ENCODE results near the gene SLC38A9.
"Not testable (repeated sequence)": the region's sequence is repeated elsewhere in the genome, so short reads cannot be mapped to it uniquely, and the experiment has no call there.

SLC38A9 gene

GRCh38 chr5:55732585-55732984 is 20.5 kb upstream of the SLC38A9 start:
- Histone ChIP-seq H3K27me3 (ENCODE audit: insufficient read depth, low read length) (no peaks in the 10 kb centered on the region), H2AFZ (ENCODE audit: low read length, unreplicated experiment) (no peak overlapping the region), H3K4me3 (ENCODE audit: low read depth, low read length) (no peak overlapping the region), H3K36me3 (ENCODE audit: insufficient read depth, low read length) (no peaks in the 10 kb centered on the region), H3K79me2 (ENCODE audit: control insufficient read depth, insufficient read depth, low read length, unreplicated experiment) (no peaks in the 10 kb centered on the region), H3K4me1 (ENCODE audit: control insufficient read depth, insufficient read depth, low read length, unreplicated experiment) (no peaks in the 10 kb centered on the region), H3K27ac (ENCODE audit: low read depth, low read length) (no peak overlapping the region)

DNA sequence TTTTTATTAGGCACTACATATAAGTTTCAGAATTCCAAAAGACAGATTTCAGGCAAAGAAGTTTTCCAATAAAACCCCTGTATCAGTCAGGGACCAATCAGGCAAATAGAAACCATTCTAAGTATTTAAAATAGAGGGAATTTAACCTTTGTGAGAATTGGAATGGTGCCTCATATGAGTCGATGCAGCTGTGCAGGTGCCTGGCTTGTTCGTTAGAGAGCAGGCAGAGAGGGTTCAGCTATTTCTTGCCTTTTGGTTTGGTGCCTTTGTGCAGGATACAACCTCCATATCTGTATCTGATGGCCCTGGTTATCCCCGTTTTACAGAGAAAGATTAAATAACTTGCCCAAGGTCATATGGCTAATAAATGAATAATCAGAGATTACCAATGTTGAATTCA is 19.7 kb upstream of the SLC38A9 start:
- no peak overlapping the region for H2AFZ ChIP-seq (ENCODE audit: low read length, unreplicated experiment)
- no peaks in the 10 kb centered on the region for H3K36me3 ChIP-seq (ENCODE audit: insufficient read depth, low read length)
- H3K79me2 ChIP-seq (ENCODE audit: control insufficient read depth, insufficient read depth, low read length, unreplicated experiment), result no peaks in the 10 kb centered on the region

GRCh38 chr5:55724281-55724680 is 12.2 kb upstream of the SLC38A9 start:
- Histone ChIP-seq H2AFZ (ENCODE audit: low read length, unreplicated experiment) (no peak overlapping the region), H3K4me1 (ENCODE audit: control insufficient read depth, insufficient read depth, low read length, unreplicated experiment) (no peaks in the 10 kb centered on the region), H3K79me2 (ENCODE audit: control insufficient read depth, insufficient read depth, low read length, unreplicated experiment) (no peaks in the 10 kb centered on the region), H3K27ac (ENCODE audit: low read depth, low read length) (no peak overlapping the region), H3K36me3 (ENCODE audit: insufficient read depth, low read length) (no peaks in the 10 kb centered on the region), H3K4me3 (ENCODE audit: low read depth, low read length) (no peak overlapping the region), H3K27me3 (ENCODE audit: insufficient read depth, low read length) (no peaks in the 10 kb centered on the region)

More for the DNA sequence above, 19.7 kb upstream of the SLC38A9 start:
- no peak overlapping the region for H3K27ac ChIP-seq (ENCODE audit: low read depth, low read length)
- no peaks in the 10 kb centered on the region for H3K4me1 ChIP-seq (ENCODE audit: control insufficient read depth, insufficient read depth, low read length, unreplicated experiment)
- no peak overlapping the region for H3K4me3 ChIP-seq (ENCODE audit: low read depth, low read length)
- H3K27me3 ChIP-seq (ENCODE audit: insufficient read depth, low read length), result no peaks in the 10 kb centered on the region

GRCh38 chr5:55720188-55720703 is 8.1 kb upstream of the SLC38A9 start:
- H3K4me3 ChIP-seq (ENCODE audit: low read depth, low read length), result no peak overlapping the region
- no peaks in the 10 kb centered on the region for H3K79me2 ChIP-seq (ENCODE audit: control insufficient read depth, insufficient read depth, low read length, unreplicated experiment)
- no peak overlapping the region for H2AFZ ChIP-seq (ENCODE audit: low read length, unreplicated experiment)
- H3K27ac ChIP-seq (ENCODE audit: low read depth, low read length), result no peak overlapping the region
- H3K36me3 ChIP-seq (ENCODE audit: insufficient read depth, low read length), result no peaks in the 10 kb centered on the region
- H3K4me1 ChIP-seq (ENCODE audit: control insufficient read depth, insufficient read depth, low read length, unreplicated experiment), result no peaks in the 10 kb centered on the region
- no peaks in the 10 kb centered on the region for H3K27me3 ChIP-seq (ENCODE audit: insufficient read depth, low read length)

GRCh38 chr5:55719026-55719425 is 6.9 kb upstream of the SLC38A9 start:
- not testable (repeated sequence) for H3K27me3 ChIP-seq (ENCODE audit: insufficient read depth, low read length); H3K27ac ChIP-seq (ENCODE audit: low read depth, low read length); H3K36me3 ChIP-seq (ENCODE audit: insufficient read depth, low read length); H3K4me1 ChIP-seq (ENCODE audit: control insufficient read depth, insufficient read depth, low read length, unreplicated experiment); H2AFZ ChIP-seq (ENCODE audit: low read length, unreplicated experiment); H3K79me2 ChIP-seq (ENCODE audit: control insufficient read depth, insufficient read depth, low read length, unreplicated experiment); H3K4me3 ChIP-seq (ENCODE audit: low read depth, low read length)

- no peak overlapping the region for H3K27ac ChIP-seq (ENCODE audit: low read depth, low read length)
- H3K4me3 ChIP-seq (ENCODE audit: low read depth, low read length), result no peak overlapping the region
- H3K27me3 ChIP-seq (ENCODE audit: insufficient read depth, low read length), result no peaks in the 10 kb centered on the region
- no peaks in the 10 kb centered on the region for H3K4me1 ChIP-seq (ENCODE audit: control insufficient read depth, insufficient read depth, low read length, unreplicated experiment)
- no peaks in the 10 kb centered on the region for H3K36me3 ChIP-seq (ENCODE audit: insufficient read depth, low read length)
- H2AFZ ChIP-seq (ENCODE audit: low read length, unreplicated experiment), result no peak overlapping the region
- peaks cover 7% of the 10 kb centered on the region for H3K79me2 ChIP-seq (ENCODE audit: control insufficient read depth, insufficient read depth, low read length, unreplicated experiment)
These were observed 3.5 kb upstream of the SLC38A9 start for GRCh38 chr5:55715519-55716078.

DNA sequence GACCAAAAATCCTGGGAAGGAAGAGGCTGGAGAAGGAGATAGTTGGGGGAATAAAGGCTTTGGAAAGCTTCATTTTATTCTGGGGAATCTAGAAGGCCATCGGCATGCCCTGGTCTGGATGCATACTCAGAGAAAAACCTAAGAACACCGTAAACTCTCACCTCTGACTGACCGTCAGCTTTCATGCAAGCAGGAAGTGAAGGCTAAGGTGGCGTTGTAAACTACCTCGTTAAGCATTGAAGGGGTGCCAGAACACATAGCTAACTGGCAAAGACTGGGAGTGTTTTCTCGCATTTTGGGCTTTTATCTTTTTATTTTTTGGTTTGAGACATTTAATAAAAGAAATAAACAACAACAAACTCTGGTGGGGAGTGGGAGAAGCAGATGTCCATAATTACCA is 2.6 kb upstream of the SLC38A9 start:
- no peak overlapping the region for H2AFZ ChIP-seq (ENCODE audit: low read length, unreplicated experiment)

DNA sequence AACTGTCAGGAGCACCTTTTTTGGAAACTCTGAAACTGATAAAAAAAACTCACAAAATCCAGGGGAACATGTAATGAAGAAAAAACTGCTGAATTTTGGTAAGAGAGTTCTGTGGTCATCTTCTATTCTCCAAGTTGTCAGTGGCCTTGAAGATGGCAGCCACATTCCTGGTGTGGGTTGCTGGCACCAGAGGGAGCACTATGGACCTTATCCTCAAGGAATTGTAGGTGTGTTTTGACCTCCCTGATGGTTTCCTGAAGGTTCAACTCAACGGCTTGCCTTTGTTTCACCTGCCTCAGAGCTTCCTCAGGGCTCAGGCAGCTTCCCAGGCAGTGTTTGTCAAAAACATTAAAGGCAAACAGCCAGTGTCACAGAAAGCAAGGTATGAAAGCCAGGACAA is 2.2 kb upstream of the SLC38A9 start:
- Histone ChIP-seq H3K27ac (ENCODE audit: low read depth, low read length) (no peak overlapping the region), H3K4me1 (ENCODE audit: control insufficient read depth, insufficient read depth, low read length, unreplicated experiment) (no peaks in the 10 kb centered on the region), H3K27me3 (ENCODE audit: insufficient read depth, low read length) (no peaks in the 10 kb centered on the region), H3K79me2 (ENCODE audit: control insufficient read depth, insufficient read depth, low read length, unreplicated experiment) (peaks cover 7% of the 10 kb centered on the region), H3K36me3 (ENCODE audit: insufficient read depth, low read length) (no peaks in the 10 kb centered on the region), H3K4me3 (ENCODE audit: low read depth, low read length) (no peak overlapping the region), H2AFZ (ENCODE audit: low read length, unreplicated experiment) (no peak overlapping the region)

More for the DNA sequence above, 2.6 kb upstream of the SLC38A9 start:
- Histone ChIP-seq H3K27me3 (ENCODE audit: insufficient read depth, low read length) (no peaks in the 10 kb centered on the region), H3K27ac (ENCODE audit: low read depth, low read length) (no peak overlapping the region), H3K79me2 (ENCODE audit: control insufficient read depth, insufficient read depth, low read length, unreplicated experiment) (peaks cover 7% of the 10 kb centered on the region), H3K4me1 (ENCODE audit: control insufficient read depth, insufficient read depth, low read length, unreplicated experiment) (no peaks in the 10 kb centered on the region), H3K4me3 (ENCODE audit: low read depth, low read length) (no peak overlapping the region), H3K36me3 (ENCODE audit: insufficient read depth, low read length) (no peaks in the 10 kb centered on the region)

DNA sequence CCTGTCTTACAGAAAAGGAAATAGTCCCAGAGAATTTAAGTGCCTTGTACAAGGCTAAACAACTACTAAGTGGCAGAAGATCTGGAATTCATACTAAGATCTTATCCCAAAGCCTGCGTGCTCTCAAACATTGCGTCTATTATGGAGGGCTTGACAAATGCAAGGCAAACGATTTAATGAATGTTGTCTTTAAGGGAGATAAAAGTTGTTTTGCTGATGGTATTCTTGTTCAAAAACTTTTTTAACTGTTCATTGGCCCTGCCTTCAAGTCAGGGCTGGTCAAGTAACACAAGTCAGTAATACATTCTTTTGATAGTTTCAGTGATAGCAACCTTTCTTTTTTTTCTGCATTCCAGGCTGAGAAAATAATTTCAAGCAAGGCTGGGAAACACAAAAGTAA is 1.7 kb upstream of the SLC38A9 start:
- no peaks in the 10 kb centered on the region for H3K27me3 ChIP-seq (ENCODE audit: insufficient read depth, low read length)
- no peaks in the 10 kb centered on the region for H3K36me3 ChIP-seq (ENCODE audit: insufficient read depth, low read length)
- H3K79me2 ChIP-seq (ENCODE audit: control insufficient read depth, insufficient read depth, low read length, unreplicated experiment), result peaks cover 7% of the 10 kb centered on the region
- H3K4me1 ChIP-seq (ENCODE audit: control insufficient read depth, insufficient read depth, low read length, unreplicated experiment), result peaks cover 4% of the 10 kb centered on the region
- H3K27ac ChIP-seq (ENCODE audit: low read depth, low read length), result no peak overlapping the region
- no peak overlapping the region for H2AFZ ChIP-seq (ENCODE audit: low read length, unreplicated experiment)
- H3K4me3 ChIP-seq (ENCODE audit: low read depth, low read length), result no peak overlapping the region

GRCh38 chr5:55711507-55712022 is 559 bp downstream of the SLC38A9 start:
- Histone ChIP-seq H3K4me3 (ENCODE audit: low read depth, low read length) (peak overlapping the region; percentile 98), H2AFZ (ENCODE audit: low read length, unreplicated experiment) (peak overlapping the region; percentile 94), H3K79me2 (ENCODE audit: control insufficient read depth, insufficient read depth, low read length, unreplicated experiment) (peaks cover 7% of the 10 kb centered on the region), H3K27ac (ENCODE audit: low read depth, low read length) (no peak overlapping the region), H3K4me1 (ENCODE audit: control insufficient read depth, insufficient read depth, low read length, unreplicated experiment) (peaks cover 5% of the 10 kb centered on the region), H3K36me3 (ENCODE audit: insufficient read depth, low read length) (peaks cover 4% of the 10 kb centered on the region; the same call in 1 of the 2 replicates), H3K27me3 (ENCODE audit: insufficient read depth, low read length) (no peaks in the 10 kb centered on the region)

DNA sequence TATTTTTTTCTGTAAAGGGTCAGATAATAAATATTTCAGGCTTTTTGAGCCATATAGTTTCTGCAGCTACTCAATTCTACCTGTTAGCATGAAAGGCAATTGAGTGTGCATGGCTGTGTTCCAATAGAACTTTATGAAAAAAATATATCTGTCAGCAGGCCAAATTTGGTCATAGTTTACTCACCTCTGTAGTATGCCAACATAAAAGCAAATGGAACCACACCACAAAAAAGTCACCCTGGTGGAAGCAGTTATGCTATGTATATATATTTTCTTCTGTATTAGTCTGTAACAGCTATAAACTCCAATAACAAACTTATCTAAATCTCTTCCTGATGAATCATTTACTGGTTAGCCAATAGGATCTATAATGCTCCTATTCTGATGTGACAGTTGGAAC is 3.4 kb downstream of the SLC38A9 start:
- H3K79me2 ChIP-seq (ENCODE audit: control insufficient read depth, insufficient read depth, low read length, unreplicated experiment), result peaks cover 7% of the 10 kb centered on the region

More for the DNA sequence above, 3.4 kb downstream of the SLC38A9 start:
- Histone ChIP-seq H3K4me1 (ENCODE audit: control insufficient read depth, insufficient read depth, low read length, unreplicated experiment) (peaks cover 5% of the 10 kb centered on the region), H3K27me3 (ENCODE audit: insufficient read depth, low read length) (no peaks in the 10 kb centered on the region), H3K36me3 (ENCODE audit: insufficient read depth, low read length) (peaks cover 4% of the 10 kb centered on the region; the same call in 1 of the 2 replicates), H3K4me3 (ENCODE audit: low read depth, low read length) (no peak overlapping the region), H3K27ac (ENCODE audit: low read depth, low read length) (no peak overlapping the region), H2AFZ (ENCODE audit: low read length, unreplicated experiment) (no peak overlapping the region)

Measured in ACC112 (cell line).